HEK293 (cell line): Measurements from ENCODE around the gene OR1I1.

Source experiments
- BCL11A ChIP-seq: fragments of 450-650 bp; formaldehyde crosslinking; IDR thresholded peaks from 2 replicates; pipeline ENCODE4 v1.5.1; 2016; ENCODE audit warnings: low read depth, missing biosample characterization, missing genetic modification characterization
- GLI2 ChIP-seq: fragments of 450-650 bp; formaldehyde crosslinking; IDR thresholded peaks from 2 replicates; pipeline ENCODE4; 2017; ENCODE audit warnings: missing biosample characterization, missing genetic modification characterization, low read depth, borderline replicate concordance
- KLF8 ChIP-seq: fragments of 450-650 bp; formaldehyde crosslinking; IDR thresholded peaks from 2 replicates; pipeline ENCODE4 v1.5.1; 2016; ENCODE audit warnings: missing biosample characterization, missing genetic modification characterization
- SP2 ChIP-seq: fragments of 450-650 bp; formaldehyde crosslinking; IDR thresholded peaks from 2 replicates; pipeline ENCODE4 v1.5.1; 2016; ENCODE audit warnings: missing biosample characterization, missing genetic modification characterization
- SP3 ChIP-seq: fragments of 450-650 bp; formaldehyde crosslinking; IDR thresholded peaks from 2 replicates; pipeline ENCODE4 v1.5.1; 2016; ENCODE audit warnings: missing biosample characterization, missing genetic modification characterization
- YY2 ChIP-seq: fragments of 450-650 bp; formaldehyde crosslinking; IDR thresholded peaks from 2 replicates; pipeline ENCODE4 v1.5.1; 2016; ENCODE audit warnings: missing biosample characterization, missing genetic modification characterization
- ZBTB17 ChIP-seq: fragments of 450-650 bp; formaldehyde crosslinking; IDR thresholded peaks from 2 replicates; pipeline ENCODE4 v1.5.1; 2016; ENCODE audit warnings: missing biosample characterization, missing genetic modification characterization
- ZBTB6 ChIP-seq: fragments of 450-650 bp; formaldehyde crosslinking; IDR thresholded peaks from 2 replicates; pipeline ENCODE4 v1.5.1; 2017; ENCODE audit warnings: missing biosample characterization, missing genetic modification characterization
- ZBTB7A ChIP-seq: fragments of 450-650 bp; formaldehyde crosslinking; IDR thresholded peaks from 2 replicates; pipeline ENCODE4 v1.5.1; 2016; ENCODE audit warnings: low read depth, missing biosample characterization, missing genetic modification characterization
- ZNF133 ChIP-seq: fragments of 450-650 bp; formaldehyde crosslinking; IDR thresholded peaks from 2 replicates; pipeline ENCODE4 v1.5.1; 2016; ENCODE audit warnings: missing biosample characterization, missing genetic modification characterization
- ZNF138 ChIP-seq: fragments of 450-650 bp; formaldehyde crosslinking; IDR thresholded peaks from 2 replicates; pipeline ENCODE4 v1.5.1; 2016; ENCODE audit warnings: missing biosample characterization, missing genetic modification characterization, borderline replicate concordance
- ZNF266 ChIP-seq: fragments of 450-650 bp; formaldehyde crosslinking; IDR thresholded peaks from 2 replicates; pipeline ENCODE4 v1.5.1; 2016; ENCODE audit warnings: missing biosample characterization, missing genetic modification characterization, low read depth
- ZNF274 ChIP-seq, 2 experiments: fragments of 200-500 bp in 1 of 2; fragments of 450-650 bp in 1 of 2; sonication (Bioruptor generic) in 1 of 2; formaldehyde crosslinking in 1 of 2; IDR thresholded peaks; 2 replicates each; pipeline versions ENCODE4 v1.5.1 to v1.6.1; 2014 to 2016; ENCODE audit warnings: borderline replicate concordance in 1 of 2, inconsistent platforms in 1 of 2, low read length in 1 of 2, missing biosample characterization in 1 of 2, missing genetic modification characterization in 1 of 2
- ZNF341 ChIP-seq: fragments of 450-650 bp; formaldehyde crosslinking; IDR thresholded peaks from 2 replicates; pipeline ENCODE4; 2016; ENCODE audit warnings: low read depth, missing biosample characterization, missing genetic modification characterization
- ZNF473 ChIP-seq: fragments of 450-650 bp; formaldehyde crosslinking; IDR thresholded peaks from 2 replicates; pipeline ENCODE4 v1.5.1; 2017; ENCODE audit warnings: missing biosample characterization, missing genetic modification characterization
- ZNF48 ChIP-seq: fragments of 450-650 bp; formaldehyde crosslinking; IDR thresholded peaks from 2 replicates; pipeline ENCODE4 v1.5.1; 2016; ENCODE audit warnings: missing biosample characterization, missing genetic modification characterization
- ZNF610 ChIP-seq: fragments of 450-650 bp; formaldehyde crosslinking; IDR thresholded peaks from 2 replicates; pipeline ENCODE4 v1.5.1; 2016; ENCODE audit warnings: missing biosample characterization, missing genetic modification characterization, borderline replicate concordance
- ZNF621 ChIP-seq: fragments of 450-650 bp; formaldehyde crosslinking; IDR thresholded peaks from 2 replicates; pipeline ENCODE4 v1.5.1; 2017; ENCODE audit warnings: missing biosample characterization, missing genetic modification characterization
- ZNF639 ChIP-seq: fragments of 450-650 bp; formaldehyde crosslinking; IDR thresholded peaks from 2 replicates; pipeline ENCODE4 v1.5.1; 2016; ENCODE audit warnings: missing biosample characterization, missing genetic modification characterization
- ZNF670 ChIP-seq: fragments of 450-650 bp; formaldehyde crosslinking; IDR thresholded peaks from 2 replicates; pipeline ENCODE4 v1.5.1; 2016; ENCODE audit warnings: missing biosample characterization, missing genetic modification characterization, low read depth
- ZNF791 ChIP-seq: fragments of 450-650 bp; formaldehyde crosslinking; IDR thresholded peaks from 2 replicates; pipeline ENCODE4 v1.5.1; 2016; ENCODE audit warnings: missing biosample characterization, missing genetic modification characterization
- TF ChIP-seq, protein P1 (sequence below): fragments of 450-650 bp; IDR thresholded peaks from 2 replicates; pipeline ENCODE4 v1.5.1; 2018; ENCODE audit warnings: missing biosample characterization, missing genetic modification characterization
- TF ChIP-seq, protein P2 (sequence below): fragments of 450-650 bp; formaldehyde crosslinking; IDR thresholded peaks from 2 replicates; pipeline ENCODE4 v1.5.1; 2016; ENCODE audit warnings: missing biosample characterization, missing genetic modification characterization
- TF ChIP-seq, protein P3 (sequence below): fragments of 450-650 bp; formaldehyde crosslinking; IDR thresholded peaks from 2 replicates; pipeline ENCODE4 v1.5.1; 2017; ENCODE audit warnings: missing biosample characterization, missing genetic modification characterization

The OR1I1 gene

DNA sequence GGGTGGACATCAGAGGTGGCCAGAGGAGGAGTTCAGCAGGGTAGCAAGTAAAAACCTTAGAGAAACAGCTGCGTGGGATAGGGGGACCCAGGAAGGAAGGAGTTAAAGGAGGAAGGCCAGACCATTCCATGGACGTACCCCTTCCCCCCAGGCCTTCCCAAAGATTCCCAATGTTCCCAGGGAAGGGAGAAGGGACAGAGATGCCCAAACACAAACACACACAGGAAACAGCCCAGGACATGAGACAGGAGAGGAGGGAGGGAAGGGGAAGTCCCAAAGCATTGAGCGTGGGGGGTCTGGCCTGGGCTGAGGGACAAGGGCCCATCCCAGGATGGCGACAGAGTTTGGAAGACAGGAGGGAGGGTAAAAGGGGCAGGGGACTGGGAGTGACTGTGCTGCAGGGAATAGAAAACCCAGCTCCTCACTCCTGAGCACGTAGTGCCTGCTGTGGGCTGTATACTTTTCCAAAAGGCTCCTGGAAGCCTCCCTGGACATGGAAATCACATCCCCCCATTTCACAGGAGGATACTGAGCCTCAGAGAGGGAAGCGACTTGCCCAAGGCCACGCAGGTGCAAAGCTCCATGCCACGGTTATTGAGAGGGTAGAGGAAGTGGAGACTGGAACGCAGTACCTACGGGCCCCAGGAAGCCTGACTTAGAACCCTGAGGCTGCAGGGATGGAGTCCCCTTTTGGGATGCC lies 26.3 kb downstream of the OR1I1 start (continued):
- TF ChIP-seq SP2 (tag by site-specific recombination) (peak; percentile 23), ZBTB17 (tag by site-specific recombination) (no peak), GLI2 (no peak), ZNF621 (no peak), ZNF670 (no peak), ZNF133 (tag by site-specific recombination) (no peak), KLF8 (tag by site-specific recombination) (no peak), ZNF473 (tag by site-specific recombination) (no peak), ZBTB6 (no peak), ZNF341 (tag by site-specific recombination) (peak; percentile 83), ZBTB7A (tag by site-specific recombination) (no peak), ZNF266 (no peak), YY2 (no peak), ZNF639 (tag by site-specific recombination) (no peak), ZNF48 (no peak), SP3 (tag by site-specific recombination) (no peak), ZNF274 (IDR thresholded peaks at IDR 0.05; ENCODE audit: low read length) (no peak), ZNF274 (tag by site-specific recombination; IDR thresholded peaks at IDR 0.05; ENCODE audit: borderline replicate concordance) (no peak), ZNF138 (no peak), ZNF791 (no peak), BCL11A (no peak), ZNF610 (tag by site-specific recombination) (no peak)
- TF ChIP-seq, protein P1, sequence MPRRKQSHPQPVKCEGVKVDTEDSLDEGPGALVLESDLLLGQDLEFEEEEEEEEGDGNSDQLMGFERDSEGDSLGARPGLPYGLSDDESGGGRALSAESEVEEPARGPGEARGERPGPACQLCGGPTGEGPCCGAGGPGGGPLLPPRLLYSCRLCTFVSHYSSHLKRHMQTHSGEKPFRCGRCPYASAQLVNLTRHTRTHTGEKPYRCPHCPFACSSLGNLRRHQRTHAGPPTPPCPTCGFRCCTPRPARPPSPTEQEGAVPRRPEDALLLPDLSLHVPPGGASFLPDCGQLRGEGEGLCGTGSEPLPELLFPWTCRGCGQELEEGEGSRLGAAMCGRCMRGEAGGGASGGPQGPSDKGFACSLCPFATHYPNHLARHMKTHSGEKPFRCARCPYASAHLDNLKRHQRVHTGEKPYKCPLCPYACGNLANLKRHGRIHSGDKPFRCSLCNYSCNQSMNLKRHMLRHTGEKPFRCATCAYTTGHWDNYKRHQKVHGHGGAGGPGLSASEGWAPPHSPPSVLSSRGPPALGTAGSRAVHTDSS = no peak
- TF ChIP-seq, protein P2, sequence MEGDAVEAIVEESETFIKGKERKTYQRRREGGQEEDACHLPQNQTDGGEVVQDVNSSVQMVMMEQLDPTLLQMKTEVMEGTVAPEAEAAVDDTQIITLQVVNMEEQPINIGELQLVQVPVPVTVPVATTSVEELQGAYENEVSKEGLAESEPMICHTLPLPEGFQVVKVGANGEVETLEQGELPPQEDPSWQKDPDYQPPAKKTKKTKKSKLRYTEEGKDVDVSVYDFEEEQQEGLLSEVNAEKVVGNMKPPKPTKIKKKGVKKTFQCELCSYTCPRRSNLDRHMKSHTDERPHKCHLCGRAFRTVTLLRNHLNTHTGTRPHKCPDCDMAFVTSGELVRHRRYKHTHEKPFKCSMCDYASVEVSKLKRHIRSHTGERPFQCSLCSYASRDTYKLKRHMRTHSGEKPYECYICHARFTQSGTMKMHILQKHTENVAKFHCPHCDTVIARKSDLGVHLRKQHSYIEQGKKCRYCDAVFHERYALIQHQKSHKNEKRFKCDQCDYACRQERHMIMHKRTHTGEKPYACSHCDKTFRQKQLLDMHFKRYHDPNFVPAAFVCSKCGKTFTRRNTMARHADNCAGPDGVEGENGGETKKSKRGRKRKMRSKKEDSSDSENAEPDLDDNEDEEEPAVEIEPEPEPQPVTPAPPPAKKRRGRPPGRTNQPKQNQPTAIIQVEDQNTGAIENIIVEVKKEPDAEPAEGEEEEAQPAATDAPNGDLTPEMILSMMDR = no peak
- TF ChIP-seq, protein P3, sequence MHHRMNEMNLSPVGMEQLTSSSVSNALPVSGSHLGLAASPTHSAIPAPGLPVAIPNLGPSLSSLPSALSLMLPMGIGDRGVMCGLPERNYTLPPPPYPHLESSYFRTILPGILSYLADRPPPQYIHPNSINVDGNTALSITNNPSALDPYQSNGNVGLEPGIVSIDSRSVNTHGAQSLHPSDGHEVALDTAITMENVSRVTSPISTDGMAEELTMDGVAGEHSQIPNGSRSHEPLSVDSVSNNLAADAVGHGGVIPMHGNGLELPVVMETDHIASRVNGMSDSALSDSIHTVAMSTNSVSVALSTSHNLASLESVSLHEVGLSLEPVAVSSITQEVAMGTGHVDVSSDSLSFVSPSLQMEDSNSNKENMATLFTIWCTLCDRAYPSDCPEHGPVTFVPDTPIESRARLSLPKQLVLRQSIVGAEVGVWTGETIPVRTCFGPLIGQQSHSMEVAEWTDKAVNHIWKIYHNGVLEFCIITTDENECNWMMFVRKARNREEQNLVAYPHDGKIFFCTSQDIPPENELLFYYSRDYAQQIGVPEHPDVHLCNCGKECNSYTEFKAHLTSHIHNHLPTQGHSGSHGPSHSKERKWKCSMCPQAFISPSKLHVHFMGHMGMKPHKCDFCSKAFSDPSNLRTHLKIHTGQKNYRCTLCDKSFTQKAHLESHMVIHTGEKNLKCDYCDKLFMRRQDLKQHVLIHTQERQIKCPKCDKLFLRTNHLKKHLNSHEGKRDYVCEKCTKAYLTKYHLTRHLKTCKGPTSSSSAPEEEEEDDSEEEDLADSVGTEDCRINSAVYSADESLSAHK = no peak
- TF ChIP-seq, all 188 proteins: peak for 7
